ENCODE data around the gene CBX3. TPM values are rescaled to one million over a fixed set of nuclear protein-coding genes. Genes with fewer than 3 reads are reported as not detected.

CBX3 gene
- total and polyA plus RNA-seq, 2 of the 8 experiments (the other 6 are each of a cell fraction or from before 2014, with no cell fraction given), result 71.3 to 258 TPM

DNA sequence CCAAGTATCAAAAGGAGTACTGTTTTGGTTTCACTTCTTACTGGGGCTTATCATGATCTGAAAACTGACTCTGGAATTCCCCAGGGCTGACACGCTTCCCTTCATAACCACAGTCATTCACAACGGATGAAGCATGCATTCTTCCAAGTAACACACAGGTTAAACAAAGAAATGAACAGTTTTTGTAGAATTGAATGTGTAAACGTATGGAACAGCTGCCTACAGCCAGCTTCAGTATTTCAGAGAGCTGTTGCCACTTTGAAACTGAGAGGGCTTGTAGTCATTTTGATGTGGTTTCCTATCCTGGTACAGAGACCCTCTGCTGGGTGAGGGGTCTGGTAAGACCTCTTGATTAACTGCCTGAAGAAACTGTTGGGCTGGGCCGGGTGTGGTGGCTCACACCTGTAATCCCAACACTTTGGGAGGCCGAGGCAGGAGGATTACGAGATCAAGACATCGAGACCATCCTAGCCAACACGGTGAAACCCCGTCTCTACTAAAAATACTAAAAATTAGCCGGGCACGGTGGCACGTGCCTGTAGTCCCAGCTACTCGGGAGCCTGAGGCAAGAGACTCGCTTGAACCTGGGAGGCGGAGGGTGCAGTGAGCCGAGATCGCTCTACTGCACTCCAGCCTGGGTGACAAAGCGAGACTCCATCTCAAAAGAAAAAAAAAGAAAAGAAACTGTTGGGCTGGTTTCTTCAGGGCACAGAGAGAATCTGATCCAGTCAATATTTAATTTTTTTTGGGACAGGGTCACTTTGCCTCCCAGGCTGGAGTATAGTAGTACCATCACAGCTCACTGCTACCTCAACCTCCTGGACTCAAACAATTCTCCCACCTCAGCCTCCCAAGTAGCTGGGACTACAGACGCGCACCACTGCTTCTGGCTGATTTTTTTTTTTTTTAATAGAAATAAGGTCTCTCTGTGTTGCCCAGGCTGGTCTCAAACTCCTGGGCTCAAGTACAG lies 44.8 kb upstream of the CBX3 start:
- Histone ChIP-seq H3K4me1 (replicated peaks in 1 of 4; ENCODE audit: control insufficient read depth in 3 of 4, insufficient read depth in 4 of 4, low read length in 3 of 4) (peaks cover 21 to 42% (median 33%) of the 10 kb centered on the region in 4 experiments), H3K79me2 (ENCODE audit: control insufficient read depth in 1 of 2, insufficient read depth in 2 of 2, low read length in 2 of 2) (peaks cover 32 to 90% of the 10 kb centered on the region in 2 experiments), H4K8ac (ENCODE audit: extremely low read depth, insufficient read depth, low read length) (no peak overlapping the region), H3K18ac (ENCODE audit: extremely low read depth, low read length) (no peak overlapping the region), H3K9ac (replicated peaks in 1 of 4; ENCODE audit: extremely low read depth in 1 of 4, low read depth in 3 of 4, low read length in 3 of 4) (no peak overlapping the region), H3K14ac (ENCODE audit: insufficient read length) (no peak overlapping the region), H3K4ac (replicated peaks; ENCODE audit: insufficient read length, low read depth, low read length) (no peak overlapping the region), H2BK120ac (replicated peaks; ENCODE audit: low read depth, low read length) (no peak overlapping the region), H2AFZ (ENCODE audit: low read length) (no peak overlapping the region), H2BK12ac (ENCODE audit: low read depth, low read length) (no peak overlapping the region), H3K4me2 (ENCODE audit: insufficient read depth in 1 of 2, low read depth in 2 of 2, low read length in 2 of 2) (peak overlapping the region; percentile 59 to 98; a peak in 2 of 4 replicates), H4K5ac (ENCODE audit: insufficient read length, low read depth, low read length) (no peak overlapping the region), H3K27ac (ENCODE audit: low read depth, low read length) (no peak overlapping the region), H2AK5ac (ENCODE audit: low read depth, low read length) (no peak overlapping the region), H3K23me2 (ENCODE audit: low read depth, low read length) (peaks cover 6% of the 10 kb centered on the region), H3K36me3 (ENCODE audit: control insufficient read depth in 2 of 4, insufficient read depth in 4 of 4, low read length in 3 of 4) (no peaks in the 10 kb centered on the region), H2BK20ac (ENCODE audit: low read length) (no peak overlapping the region), H4K91ac (replicated peaks; ENCODE audit: insufficient read length, low read length) (no peak overlapping the region), H2BK5ac (ENCODE audit: low read depth, low read length) (no peak overlapping the region), H3K79me1 (ENCODE audit: low read depth, low read length) (peaks cover 23% of the 10 kb centered on the region), H3K4me3 (ENCODE audit: extremely low read depth in 1 of 4, insufficient read depth in 2 of 4, low read depth in 3 of 4, low read length in 4 of 4) (peak overlapping the region in 1 of 4 experiments; percentile 20; a peak in 1 of 8 replicates), H3K9me3 (ENCODE audit: insufficient read depth in 2 of 2, low read depth in 1 of 2, low read length in 1 of 2) (no peaks in the 10 kb centered on the region), H3K23ac (ENCODE audit: insufficient read length) (no peak overlapping the region), H2BK15ac (ENCODE audit: low read length) (no peak overlapping the region), H3K27me3 (replicated peaks in 1 of 4; ENCODE audit: control insufficient read depth in 3 of 4, extremely low read depth in 1 of 4, insufficient read depth in 3 of 4, low read length in 3 of 4) (peaks cover 0 to 7% (median 0%) of the 10 kb centered on the region in 4 experiments; a peak in 2 of 7 replicates), H4K20me1 (replicated peaks in 1 of 2; ENCODE audit: control insufficient read depth in 1 of 2, insufficient read depth in 2 of 2, low read length in 2 of 2) (peaks cover 22 to 40% of the 10 kb centered on the region in 2 experiments), H3K56ac (replicated peaks; ENCODE audit: insufficient read length, low read depth, low read length) (no peak overlapping the region)
- ChIA-PET POLR2A (ENCODE audit: partially characterized antibody) (interaction anchor here (0.8 to 6.1 kb wide), 15 partner anchors 9 to 90 kb away, joined by 3 to 56 read pairs (median 7); partner anchors contain the start of gene HNRNPA2B1), CTCF (ENCODE audit: partially characterized antibody) (interaction anchor here (0.8 to 1.6 kb wide), 9 partner anchors 15 to 167 kb away, joined by 3 to 4 read pairs (median 4); no protein-coding TSS in a partner anchor)
- WGBS, 2 experiments (ENCODE audit: extremely low coverage in 1 of 2, insufficient coverage in 1 of 2, insufficient read length in 1 of 2, insufficient replicate concordance in 2 of 2, low coverage in 1 of 2, low lambda C conversion rate in 2 of 2, missing lambda C conversion rate in 1 of 2), result 82% methylated on average over 20 of the region's 20 CpGs; no CpG with 5 or more reads in 1 of the 2 experiments
- DNase-seq (ENCODE audit: low read depth in 1 of 2, low spot score in 2 of 2) (no peak), FAIRE-seq (no peak)
- TF ChIP-seq KDM4A (IDR thresholded peaks at IDR 0.05; ENCODE audit: low read depth, low read length, severe bottlenecking), result no peak
- TF ChIP-seq MAFK (IDR thresholded peaks at IDR 0.05; ENCODE audit: low read depth, low read length), result no peak
- no peak for TF ChIP-seq SP1 (IDR thresholded peaks at IDR 0.05; ENCODE audit: low read depth, low read length)
- no peak for TF ChIP-seq RFX5 (IDR thresholded peaks at IDR 0.05; ENCODE audit: borderline replicate concordance, low read depth, low read length)
- TF ChIP-seq RNF2 (IDR thresholded peaks at IDR 0.05; ENCODE audit: borderline replicate concordance, low read depth, low read length, missing control alignments, poor library complexity, severe bottlenecking), result no peak
- no peak for TF ChIP-seq SAP30 (IDR thresholded peaks at IDR 0.05; ENCODE audit: insufficient read depth, insufficient replicate concordance, low read length)
- no peak for TF ChIP-seq CBX5 (IDR thresholded peaks at IDR 0.05; ENCODE audit: low read depth, low read length)
- TF ChIP-seq HDAC2 (IDR thresholded peaks at IDR 0.05; ENCODE audit: borderline replicate concordance in 1 of 2, low read depth in 2 of 2, low read length in 2 of 2), result no peak
- no peak for TF ChIP-seq EGR1 (IDR thresholded peaks at IDR 0.05; ENCODE audit: borderline replicate concordance, low read depth, low read length)

Data from H1 (cell line).